ENCODE measurements around the gene PACS2. TPM values are rescaled to one million over a fixed set of nuclear protein-coding genes. Genes with fewer than 3 reads are reported as not detected.

Gene PACS2
- total RNA-seq, 4 donors from 2014 or later = 142 to 225 (median 183) TPM

- Histone ChIP-seq H3K4me3 (no peak overlapping the region), H3K4me1 (peaks cover 0 to 19% (median 3%) of the 10 kb centered on the region in 4 donors), H3K36me3 (peaks cover 0 to 25% (median 0%) of the 10 kb centered on the region in 3 donors), H3K27ac (peak overlapping the region in 2 of 4 donors; percentile 40 to 44), H3K9me3 (peaks cover 0 to 7% (median 0%) of the 10 kb centered on the region in 4 donors), H3K27me3 (no peaks in the 10 kb centered on the region)
- 42 to 49% methylated on average over 9 of the region's 9 CpGs for WGBS, 2 donors
- TF ChIP-seq POLR2A (IDR thresholded peaks at IDR 0.05) = no peak
- no peak for TF ChIP-seq EP300 (IDR thresholded peaks at IDR 0.05)
- TF ChIP-seq, protein P1, sequence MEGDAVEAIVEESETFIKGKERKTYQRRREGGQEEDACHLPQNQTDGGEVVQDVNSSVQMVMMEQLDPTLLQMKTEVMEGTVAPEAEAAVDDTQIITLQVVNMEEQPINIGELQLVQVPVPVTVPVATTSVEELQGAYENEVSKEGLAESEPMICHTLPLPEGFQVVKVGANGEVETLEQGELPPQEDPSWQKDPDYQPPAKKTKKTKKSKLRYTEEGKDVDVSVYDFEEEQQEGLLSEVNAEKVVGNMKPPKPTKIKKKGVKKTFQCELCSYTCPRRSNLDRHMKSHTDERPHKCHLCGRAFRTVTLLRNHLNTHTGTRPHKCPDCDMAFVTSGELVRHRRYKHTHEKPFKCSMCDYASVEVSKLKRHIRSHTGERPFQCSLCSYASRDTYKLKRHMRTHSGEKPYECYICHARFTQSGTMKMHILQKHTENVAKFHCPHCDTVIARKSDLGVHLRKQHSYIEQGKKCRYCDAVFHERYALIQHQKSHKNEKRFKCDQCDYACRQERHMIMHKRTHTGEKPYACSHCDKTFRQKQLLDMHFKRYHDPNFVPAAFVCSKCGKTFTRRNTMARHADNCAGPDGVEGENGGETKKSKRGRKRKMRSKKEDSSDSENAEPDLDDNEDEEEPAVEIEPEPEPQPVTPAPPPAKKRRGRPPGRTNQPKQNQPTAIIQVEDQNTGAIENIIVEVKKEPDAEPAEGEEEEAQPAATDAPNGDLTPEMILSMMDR (IDR thresholded peaks at IDR 0.05) = no peak
- no peak for DNase-seq (ENCODE audit: low spot score in 2 of 2)
Measured at GRCh38 chr14:105430565-105430964, 116.0 kb downstream of the PACS2 start.

DNA sequence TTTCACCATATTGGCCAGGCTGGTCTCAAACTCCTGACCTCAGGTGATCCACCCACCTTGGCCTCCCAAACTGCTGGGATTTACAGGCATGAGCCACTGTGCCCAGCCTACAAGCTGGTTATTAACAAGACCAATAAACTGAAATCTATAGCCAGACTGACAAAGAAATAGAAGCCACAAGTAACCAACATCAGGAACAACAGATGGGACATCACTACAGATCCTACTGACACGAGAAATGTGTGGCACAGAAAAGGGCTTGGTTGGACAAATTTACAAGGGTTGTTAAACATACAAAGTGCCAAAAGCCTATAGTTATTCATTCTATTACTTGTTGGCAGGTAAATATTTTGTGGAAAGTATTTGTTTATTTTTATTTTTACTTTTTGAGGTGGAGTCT, 116.7 kb downstream of the PACS2 start:
- H3K4me1 ChIP-seq = peaks cover 0 to 21% (median 3%) of the 10 kb centered on the region in 4 donors
- peak overlapping the region in 2 of 4 donors; percentile 40 to 44 for H3K27ac ChIP-seq
- DNase-seq (ENCODE audit: low spot score in 2 of 2) = no peak
- no peaks in the 10 kb centered on the region for H3K27me3 ChIP-seq
- H3K4me3 ChIP-seq = no peak overlapping the region
- peaks cover 0 to 18% (median 0%) of the 10 kb centered on the region in 3 donors for H3K36me3 ChIP-seq
- peaks cover 0 to 7% (median 0%) of the 10 kb centered on the region in 4 donors for H3K9me3 ChIP-seq
- TF ChIP-seq POLR2A (IDR thresholded peaks at IDR 0.05) (no peak), EP300 (IDR thresholded peaks at IDR 0.05) (no peak)
- TF ChIP-seq, protein P1 (IDR thresholded peaks at IDR 0.05) = no peak
- 97 to 100% methylated on average over 1 of the region's 1 CpG for WGBS, 2 donors

DNA sequence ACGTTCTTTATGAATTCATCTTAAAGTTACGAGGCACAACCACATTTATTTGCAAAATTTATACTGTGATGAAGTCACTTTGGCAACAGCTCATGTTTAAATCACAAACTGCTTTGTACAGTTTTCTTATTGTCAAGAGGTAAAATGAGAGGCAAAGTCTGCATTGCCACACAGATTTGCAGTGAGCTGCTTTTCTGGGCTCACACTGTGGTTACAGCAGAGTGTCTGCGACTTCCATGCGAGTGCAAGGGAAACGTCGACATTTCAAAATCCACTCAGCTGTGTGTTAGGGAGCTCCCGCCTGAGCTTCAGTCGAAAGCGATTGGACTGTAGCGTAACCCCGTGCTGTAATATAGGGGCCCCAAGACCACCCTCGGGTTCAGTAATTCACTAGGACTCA, 118.1 kb downstream of the PACS2 start:
- H3K9me3 ChIP-seq = no peaks in the 10 kb centered on the region

GRCh38 chr14:105433161-105433605, 118.6 kb downstream of the PACS2 start:
- Histone ChIP-seq H3K27me3 (no peaks in the 10 kb centered on the region), H3K9me3 (no peaks in the 10 kb centered on the region), H3K36me3 (peaks cover 0 to 8% (median 0%) of the 10 kb centered on the region in 3 donors), H3K27ac (no peak overlapping the region), H3K4me3 (no peak overlapping the region), H3K4me1 (peaks cover 0 to 32% (median 3%) of the 10 kb centered on the region in 4 donors)
- no peak for DNase-seq (ENCODE audit: low spot score in 2 of 2)
- 72 to 77% methylated on average over 8 to 17 of the region's 17 CpGs for WGBS, 2 donors
- TF ChIP-seq POLR2A (IDR thresholded peaks at IDR 0.05) (no peak), EP300 (IDR thresholded peaks at IDR 0.05) (no peak)
- TF ChIP-seq, protein P1 (IDR thresholded peaks at IDR 0.05) = no peak

More for the DNA sequence above, 118.1 kb downstream of the PACS2 start:
- no peak overlapping the region for H3K27ac ChIP-seq
- WGBS, 2 donors = 88 to 90% methylated on average over 12 of the region's 12 CpGs
- peaks cover 0 to 27% (median 3%) of the 10 kb centered on the region in 4 donors for H3K4me1 ChIP-seq
- no peak for DNase-seq (ENCODE audit: low spot score in 2 of 2)
- TF ChIP-seq, protein P1 (IDR thresholded peaks at IDR 0.05) = no peak
- no peak for TF ChIP-seq POLR2A (IDR thresholded peaks at IDR 0.05)
- TF ChIP-seq EP300 (IDR thresholded peaks at IDR 0.05) = no peak
- no peaks in the 10 kb centered on the region for H3K27me3 ChIP-seq
- no peak overlapping the region for H3K4me3 ChIP-seq
- peaks cover 0 to 11% (median 0%) of the 10 kb centered on the region in 3 donors for H3K36me3 ChIP-seq

DNA sequence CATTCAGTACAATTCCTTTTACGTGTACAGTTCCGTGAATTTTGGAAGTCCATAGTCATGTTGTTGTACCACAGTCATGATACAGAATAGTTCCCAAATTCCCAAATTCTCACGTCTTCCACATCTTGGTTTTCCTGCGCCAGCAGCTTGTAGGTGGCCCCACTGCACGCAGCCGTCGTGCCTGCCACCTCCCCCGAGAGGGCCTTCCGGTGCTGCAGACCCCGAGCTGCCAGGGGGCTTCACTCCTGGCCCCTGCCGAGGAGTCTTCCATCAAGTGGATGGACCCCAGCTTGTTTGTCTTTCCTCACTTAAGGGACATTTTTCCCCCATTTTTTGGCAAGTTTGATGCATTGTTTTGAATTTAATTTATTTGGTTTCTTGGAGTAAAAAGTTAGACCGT, 121.9 kb downstream of the PACS2 start:
- Histone ChIP-seq H3K27me3 (no peaks in the 10 kb centered on the region), H3K4me1 (peaks cover 0 to 25% (median 0%) of the 10 kb centered on the region in 4 donors), H3K9me3 (no peaks in the 10 kb centered on the region), H3K36me3 (peaks cover 0 to 35% (median 0%) of the 10 kb centered on the region in 3 donors), H3K27ac (no peak overlapping the region), H3K4me3 (no peak overlapping the region)
- TF ChIP-seq POLR2A (IDR thresholded peaks at IDR 0.05) = no peak
- 83 to 88% methylated on average over 12 of the region's 12 CpGs for WGBS, 2 donors
- no peak for DNase-seq (ENCODE audit: low spot score in 2 of 2)
